Stimulated activated CD4-positive, alpha-beta T cell treated with anti-CD3 and anti-CD28 coated beads, Interleukin-4, amount 100 ng/mL, for 24 hours (primary cell): Measurements from ENCODE around the gene TMEM178A.
"Not testable (repeated sequence)": the region's sequence is repeated elsewhere in the genome, so short reads cannot be mapped to it uniquely, and the experiment has no call there.

Experiments
- DNase-seq: peaks from one replicate; pipeline ENCODE4 v3.0.0-alpha.2; 2020

TMEM178A gene

DNA sequence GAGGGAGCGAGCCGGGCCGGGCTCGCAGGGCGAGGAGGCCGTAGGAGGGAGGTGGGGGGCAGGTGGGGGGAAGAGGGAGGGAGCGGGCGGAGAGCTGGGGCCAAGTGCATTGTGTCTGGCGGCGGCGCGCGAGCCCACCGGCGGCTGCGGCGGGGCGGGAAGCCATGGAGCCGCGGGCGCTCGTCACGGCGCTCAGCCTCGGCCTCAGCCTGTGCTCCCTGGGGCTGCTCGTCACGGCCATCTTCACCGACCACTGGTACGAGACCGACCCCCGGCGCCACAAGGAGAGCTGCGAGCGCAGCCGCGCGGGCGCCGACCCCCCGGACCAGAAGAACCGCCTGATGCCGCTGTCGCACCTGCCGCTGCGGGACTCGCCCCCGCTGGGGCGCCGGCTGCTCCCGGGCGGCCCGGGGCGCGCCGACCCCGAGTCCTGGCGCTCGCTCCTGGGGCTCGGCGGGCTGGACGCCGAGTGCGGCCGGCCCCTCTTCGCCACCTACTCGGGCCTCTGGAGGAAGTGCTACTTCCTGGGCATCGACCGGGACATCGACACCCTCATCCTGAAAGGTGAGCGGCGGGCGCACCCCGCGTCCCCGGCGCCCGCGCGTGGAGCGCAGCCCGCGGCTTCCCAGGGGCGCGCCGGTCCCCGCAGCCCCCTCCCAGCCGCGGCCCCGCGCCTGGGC lies at the start of gene TMEM178A:
Gene TMEM178A, plus strand, starts transcription at position 107 of the 680 bp plus-strand sequence. Its CDS starts 58 bp downstream, at position 165.
- DNase-seq, result no peak

- no peak for DNase-seq
Observed at GRCh38 chr2:39618236-39618635, 47.5 kb upstream of the TMEM178A start.

GRCh38 chr2:39618736-39619135 lies 47.0 kb upstream of the TMEM178A start:
- no peak for DNase-seq

DNA sequence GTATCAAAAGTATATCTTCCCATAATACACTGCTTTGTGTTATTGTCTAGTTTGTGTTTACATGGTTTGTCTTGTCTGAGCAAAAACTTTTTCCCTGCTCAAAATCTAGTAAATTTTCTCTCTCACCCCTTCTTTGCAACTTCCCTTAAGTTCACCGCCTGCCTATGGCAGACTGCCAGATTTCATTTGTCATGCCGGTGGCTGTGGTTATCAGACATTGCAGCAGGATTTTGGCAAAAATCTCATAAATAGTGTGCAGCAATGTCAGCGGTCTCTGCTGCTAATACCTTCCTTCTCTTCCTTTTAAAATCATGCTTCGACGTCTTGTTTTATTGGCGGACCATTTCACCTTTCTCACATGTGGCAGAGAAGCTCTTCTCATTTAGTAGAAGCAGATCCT lies 45.6 kb upstream of the TMEM178A start:
- DNase-seq, result peak; percentile 15

DNA sequence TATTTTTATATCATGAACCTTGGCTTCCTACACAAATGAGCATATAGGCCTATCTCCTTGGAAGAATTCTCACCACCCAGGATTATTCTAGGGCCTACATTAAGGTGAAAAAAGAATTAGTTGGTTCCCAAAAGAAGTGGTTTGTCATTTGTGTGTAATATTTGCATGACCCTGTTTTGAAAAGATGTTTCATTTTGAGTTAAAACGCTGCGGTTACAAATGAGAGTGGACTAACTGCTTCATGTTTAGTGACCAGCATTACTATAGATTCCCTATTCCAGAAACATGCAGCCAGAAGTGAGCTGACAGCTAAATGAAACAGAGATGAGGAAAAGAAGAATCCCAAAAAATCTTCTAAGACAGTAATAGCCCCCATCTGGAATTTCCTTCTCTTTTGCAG lies 44.1 kb upstream of the TMEM178A start:
- no peak for DNase-seq

DNA sequence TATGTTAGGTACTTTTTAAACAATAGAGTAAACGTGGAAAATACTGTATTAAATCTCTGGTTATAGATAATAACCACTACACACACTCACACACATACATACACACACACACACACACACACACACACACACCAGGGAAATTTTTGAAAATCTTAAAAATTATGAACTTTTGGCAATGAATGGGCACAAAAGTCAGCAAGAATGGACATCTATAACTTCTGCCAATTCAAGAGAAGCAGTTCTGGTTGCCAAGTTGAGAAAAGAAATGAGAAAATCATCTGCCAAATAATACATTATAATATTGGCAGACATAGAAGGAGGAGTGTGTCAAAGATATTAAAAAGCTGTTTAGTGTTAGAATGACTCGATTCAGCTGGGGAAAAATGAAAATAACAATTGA lies 42.9 kb upstream of the TMEM178A start:
- DNase-seq, result no peak

DNA sequence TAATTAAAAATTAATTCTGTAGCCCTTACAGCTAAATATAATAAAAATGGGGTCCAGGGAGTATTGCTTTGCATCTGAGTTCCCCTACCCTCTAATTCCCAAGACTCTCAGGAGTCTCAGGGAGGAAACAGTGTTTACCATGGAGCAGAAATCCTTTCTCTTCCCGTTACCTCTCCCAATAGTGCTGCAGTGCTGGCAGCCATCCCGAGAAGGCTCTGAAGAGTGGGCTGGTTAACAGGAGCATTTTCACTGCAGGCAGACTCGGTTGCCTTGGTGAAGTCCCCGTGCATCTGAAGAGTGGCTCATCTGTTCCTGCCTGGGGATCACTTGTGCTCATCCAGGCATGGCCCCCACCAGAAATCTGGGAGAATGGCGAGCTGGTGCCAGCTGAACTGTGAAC lies 41.8 kb upstream of the TMEM178A start:
- no peak for DNase-seq

DNA sequence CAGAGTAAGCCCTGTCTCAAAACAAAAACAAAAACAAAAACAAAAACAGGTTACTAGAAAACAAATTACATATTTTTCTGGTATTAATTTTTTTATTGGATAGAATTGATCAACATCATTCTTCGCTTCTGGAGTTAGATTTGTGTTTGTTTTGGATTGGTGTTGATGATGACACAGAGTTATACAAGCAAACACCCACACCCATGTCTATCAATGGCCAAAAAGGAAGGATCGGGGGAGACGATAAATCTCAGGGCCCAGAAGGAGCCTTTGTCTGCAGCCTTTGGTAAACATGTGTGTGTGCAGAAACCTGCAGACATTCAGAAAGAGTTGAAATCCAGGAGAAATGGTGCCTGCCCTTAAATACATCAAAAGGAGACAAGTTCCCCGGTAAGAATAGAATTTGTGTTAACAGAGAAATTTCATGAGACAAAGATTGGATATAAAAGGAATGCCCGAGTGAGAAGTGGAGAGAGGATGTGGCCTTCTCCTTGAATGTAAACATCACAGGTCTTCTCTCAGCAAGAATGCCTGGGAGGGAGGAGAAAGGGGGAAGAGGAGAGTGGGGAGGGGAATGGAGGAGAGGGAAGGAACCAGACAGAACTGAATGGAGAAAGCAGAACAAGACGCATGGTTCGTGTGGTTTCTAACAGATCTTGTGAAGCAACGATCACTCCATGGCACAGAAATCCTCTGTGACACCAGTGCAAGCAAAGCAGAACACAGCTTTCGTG lies 40.4 kb upstream of the TMEM178A start:
- DNase-seq, result no peak

GRCh38 chr2:39625927-39626270 lies 39.8 kb upstream of the TMEM178A start:
- DNase-seq, result no peak

DNA sequence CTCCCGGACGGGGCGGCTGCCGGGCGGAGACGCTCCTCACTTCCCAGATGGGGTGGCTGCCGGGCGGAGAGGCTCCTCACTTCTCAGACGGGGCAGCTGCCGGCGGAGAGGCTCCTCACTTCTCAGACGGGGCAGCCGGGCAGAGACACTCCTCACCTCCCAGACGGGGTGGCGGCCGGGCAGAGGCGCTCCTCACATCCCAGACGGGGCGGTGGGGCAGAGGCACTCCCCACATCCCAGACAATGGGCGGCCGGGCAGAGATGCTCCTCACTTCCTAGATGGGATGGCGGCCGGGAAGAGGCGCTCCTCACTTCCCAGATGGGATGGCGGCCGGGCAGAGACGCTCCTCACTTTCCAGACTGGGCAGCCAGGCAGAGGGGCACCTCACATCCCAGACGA lies 37.4 kb upstream of the TMEM178A start:
- not testable (repeated sequence) for DNase-seq

DNA sequence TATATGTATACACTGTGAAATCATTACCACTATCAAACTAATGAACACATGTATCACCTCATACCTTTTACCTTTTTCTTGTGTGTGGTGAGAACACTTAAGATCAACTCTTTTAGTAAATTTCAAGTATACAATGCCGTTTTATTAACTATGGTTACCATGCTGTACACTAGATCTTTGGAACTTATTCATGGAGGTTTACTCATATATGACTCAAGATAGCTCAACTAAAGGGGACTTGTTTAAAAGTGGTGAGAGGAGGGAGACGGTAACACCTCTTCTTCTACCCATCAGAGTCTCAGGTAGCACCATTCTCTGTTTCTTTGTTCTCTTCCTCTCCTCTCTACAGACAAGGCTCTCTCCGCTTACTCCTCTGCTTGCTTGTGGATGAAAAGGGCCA lies 36.1 kb upstream of the TMEM178A start:
- DNase-seq, result no peak

GRCh38 chr2:39631256-39631655 lies 34.5 kb upstream of the TMEM178A start:
- no peak for DNase-seq

GRCh38 chr2:39631718-39632117 lies 34.0 kb upstream of the TMEM178A start:
- no peak for DNase-seq

GRCh38 chr2:39632876-39633275 lies 32.8 kb upstream of the TMEM178A start:
- no peak for DNase-seq

GRCh38 chr2:39636306-39636705 lies 29.4 kb upstream of the TMEM178A start:
- no peak for DNase-seq

DNA sequence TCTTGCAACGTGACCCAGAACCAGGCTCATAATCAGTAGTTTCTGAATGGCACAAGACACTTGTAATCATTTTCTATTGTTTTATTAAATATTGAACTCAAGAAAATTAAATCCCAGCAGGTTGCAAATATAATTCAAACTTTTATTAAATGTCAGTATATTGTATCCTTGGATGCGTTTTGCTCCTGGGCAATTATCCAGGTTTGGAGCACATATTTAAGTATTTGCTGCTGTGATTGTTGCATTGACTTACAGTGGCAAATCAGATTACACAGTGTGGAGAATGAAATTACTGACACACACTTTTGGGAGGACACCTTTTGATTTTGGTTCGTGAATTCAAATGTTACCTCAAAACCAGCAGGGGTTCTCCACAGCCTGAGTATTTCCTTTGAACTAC lies 27.1 kb upstream of the TMEM178A start:
- no peak for DNase-seq

- DNase-seq, result no peak
Observed at GRCh38 chr2:39640107-39640506, 25.6 kb upstream of the TMEM178A start.

DNA sequence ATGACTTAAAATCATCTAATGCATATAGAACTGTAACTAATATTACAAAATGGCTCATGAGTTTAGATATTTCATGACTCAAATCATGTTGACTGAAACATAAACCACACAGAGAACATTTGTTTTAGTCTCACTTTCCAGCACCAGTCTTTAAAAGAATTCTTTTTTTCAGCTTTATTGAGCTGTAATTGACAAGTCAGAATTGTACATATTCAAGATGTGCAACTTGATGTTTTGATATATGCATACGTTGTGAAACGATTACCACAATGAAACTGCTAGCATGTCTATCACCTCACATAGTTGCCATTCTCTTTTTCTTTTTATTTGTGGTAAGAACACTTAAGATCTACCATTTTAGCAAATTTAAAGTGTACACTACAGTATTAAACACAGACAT lies 25.0 kb upstream of the TMEM178A start:
- no peak for DNase-seq

DNA sequence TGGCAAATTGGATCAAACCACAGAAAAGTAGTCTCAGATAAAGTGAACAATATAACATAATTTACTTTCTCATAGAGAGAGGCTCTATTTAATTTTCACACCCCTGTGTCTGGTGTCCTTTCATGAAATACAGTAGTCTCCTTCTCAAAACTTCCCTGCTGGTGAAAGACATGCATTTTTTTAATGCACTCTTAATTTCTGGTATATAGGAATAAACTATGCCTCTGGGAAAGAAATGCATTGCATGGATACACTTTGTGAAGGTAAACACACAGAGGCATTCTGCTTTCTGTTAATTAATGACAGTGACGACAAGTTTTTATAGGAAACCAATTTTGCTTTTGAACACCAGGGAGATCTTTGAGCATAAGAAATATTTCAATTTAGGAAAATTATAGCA lies 24.1 kb upstream of the TMEM178A start:
- no peak for DNase-seq

- no peak for DNase-seq
Observed at GRCh38 chr2:39642051-39642718, 23.5 kb upstream of the TMEM178A start.

- DNase-seq, result no peak
Observed at GRCh38 chr2:39645826-39646225, 19.9 kb upstream of the TMEM178A start.

GRCh38 chr2:39646267-39646666 lies 19.4 kb upstream of the TMEM178A start:
- DNase-seq, result no peak

- no peak for DNase-seq
Observed at GRCh38 chr2:39647104-39647765, 18.5 kb upstream of the TMEM178A start.

DNA sequence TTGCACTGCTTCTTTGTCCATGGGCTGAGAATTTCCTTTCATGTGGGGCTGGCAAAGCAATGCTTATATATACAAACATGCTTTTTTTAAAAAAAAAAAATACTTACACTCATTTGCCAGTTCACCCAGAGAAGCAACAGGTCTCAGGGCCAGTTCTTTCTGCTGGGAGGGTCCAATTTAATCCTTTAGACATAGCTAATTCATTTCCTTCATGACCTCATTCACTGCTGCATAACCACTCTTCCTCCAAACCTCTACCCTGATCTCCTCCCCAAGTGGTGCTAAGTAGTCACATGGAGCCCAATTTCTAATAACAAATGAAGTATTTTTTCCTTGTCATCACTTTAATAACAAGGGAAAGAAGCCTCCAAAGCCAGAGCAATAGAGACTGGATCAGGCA lies 17.1 kb upstream of the TMEM178A start:
- DNase-seq, result no peak
